NCI-H2107 (cell line): ENCODE data around the gene EDIL3.
"Not testable (repeated sequence)": the region's sequence is repeated elsewhere in the genome, so short reads cannot be mapped to it uniquely, and the experiment has no call there.

ENCODE experiments used
- DNase-seq: peaks from one replicate; lab custom pipeline; 2025; lab: John Stamatoyannopoulos, UW

The EDIL3 gene

DNA sequence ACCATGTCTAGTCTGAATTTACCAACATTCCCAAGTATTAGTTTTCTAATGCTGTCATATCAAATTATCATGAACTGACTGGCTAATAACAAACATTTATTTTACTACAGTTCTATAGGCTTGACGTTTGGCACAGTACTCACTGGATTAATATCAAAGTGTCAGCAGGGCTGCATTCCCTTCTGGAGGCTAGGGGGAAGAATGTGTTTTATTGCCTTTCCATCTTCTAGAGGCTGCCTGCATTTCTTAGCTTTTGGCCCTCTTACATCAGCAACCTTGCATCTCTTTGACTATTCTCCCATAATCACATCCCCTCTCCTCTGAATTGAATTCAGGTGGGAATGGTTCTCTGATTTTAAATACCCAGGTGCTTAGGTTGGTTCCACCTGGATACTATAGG is 84.7 kb downstream of the EDIL3 start:
- no peak for DNase-seq

DNA sequence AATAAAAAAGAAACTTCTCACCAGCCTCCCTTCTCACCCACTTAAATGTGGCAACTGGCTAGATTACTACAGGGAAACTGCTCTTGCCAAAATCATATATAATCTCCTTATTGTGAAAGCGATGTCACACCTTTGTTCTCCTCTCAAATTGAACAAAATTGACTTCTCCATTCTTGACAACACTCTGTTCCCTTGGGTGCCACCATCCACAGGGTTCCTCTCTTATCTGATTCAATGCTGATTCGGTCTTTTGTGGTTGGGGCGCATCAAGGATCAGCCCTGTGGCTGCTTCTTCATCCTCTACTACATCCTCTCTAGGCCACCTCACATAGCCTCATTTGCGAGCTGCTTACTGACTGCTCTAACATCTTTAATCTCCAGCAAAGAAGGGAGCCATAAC is 86.1 kb downstream of the EDIL3 start:
- no peak for DNase-seq

DNA sequence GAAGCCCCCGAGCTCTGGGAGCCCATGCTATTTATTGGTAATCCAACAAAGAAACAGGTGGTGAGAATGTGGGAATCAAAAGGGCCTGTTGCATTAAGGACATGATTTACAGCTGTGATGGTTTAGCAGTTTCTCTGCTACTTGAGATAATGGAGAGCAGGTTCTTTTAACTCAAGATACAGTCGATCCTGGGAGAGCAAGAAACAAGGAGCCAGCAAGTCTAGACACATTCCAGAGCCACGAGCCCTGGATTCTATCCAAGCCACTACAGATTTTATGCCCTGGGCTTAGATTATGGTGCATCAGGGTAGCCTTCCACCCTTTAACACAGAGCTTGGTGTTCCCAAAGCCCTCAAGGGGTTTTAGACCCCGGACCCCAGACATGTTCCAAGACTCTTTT is 87.0 kb downstream of the EDIL3 start:
- not testable (repeated sequence) for DNase-seq

GRCh38 chr5:84292788-84293653 is 91.7 kb downstream of the EDIL3 start:
- DNase-seq = no peak

DNA sequence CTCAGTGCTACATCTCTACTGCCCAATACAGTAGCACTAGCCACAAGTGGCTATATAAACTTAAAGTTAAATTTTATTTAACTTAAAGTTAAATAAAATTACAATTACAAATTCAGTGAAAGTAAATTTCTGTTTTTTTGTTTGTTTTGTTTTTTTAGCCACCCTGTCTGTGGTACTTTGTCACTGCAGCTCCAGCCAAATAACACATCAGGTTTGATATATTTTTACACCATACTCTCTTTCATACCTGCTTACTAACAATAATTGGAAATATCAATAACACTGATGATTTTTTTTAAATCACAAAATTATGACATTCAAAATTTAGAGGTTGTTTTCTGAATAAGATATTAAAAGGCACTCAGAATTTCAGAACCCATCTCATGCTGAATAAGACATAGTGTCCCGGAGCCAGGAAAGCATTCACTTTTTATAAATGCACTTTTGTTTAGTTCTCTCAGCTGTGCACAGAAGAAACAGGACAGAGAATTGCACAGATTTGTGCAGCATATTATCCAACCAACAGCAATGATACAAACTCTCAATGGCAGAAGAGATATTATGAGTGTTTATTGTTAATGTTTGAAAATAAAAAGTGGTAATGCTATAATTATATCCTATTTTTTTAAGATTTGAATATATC is 92.6 kb downstream of the EDIL3 start:
- no peak for DNase-seq

- DNase-seq = no peak
Observed at GRCh38 chr5:84290673-84291072, 94.0 kb downstream of the EDIL3 start.

DNA sequence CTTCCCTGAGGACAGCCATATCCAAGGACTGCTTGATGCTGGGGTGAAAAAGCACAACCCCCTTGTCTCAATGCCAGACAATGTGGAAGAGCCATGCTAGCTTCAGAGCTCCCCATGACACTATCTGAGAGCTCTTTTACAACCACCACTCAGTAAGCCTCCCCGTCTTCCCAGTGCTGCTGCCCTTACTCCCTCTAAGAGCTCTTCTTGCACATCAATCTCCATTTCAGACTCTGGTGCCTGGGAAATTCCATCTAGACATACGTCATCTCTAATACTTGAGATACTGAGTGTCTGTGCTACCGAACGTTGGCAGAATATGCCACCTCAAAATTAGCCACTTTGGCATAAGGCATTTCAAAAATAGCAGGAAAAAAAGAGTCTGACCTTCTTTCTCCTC is 94.5 kb downstream of the EDIL3 start:
- no peak for DNase-seq

DNA sequence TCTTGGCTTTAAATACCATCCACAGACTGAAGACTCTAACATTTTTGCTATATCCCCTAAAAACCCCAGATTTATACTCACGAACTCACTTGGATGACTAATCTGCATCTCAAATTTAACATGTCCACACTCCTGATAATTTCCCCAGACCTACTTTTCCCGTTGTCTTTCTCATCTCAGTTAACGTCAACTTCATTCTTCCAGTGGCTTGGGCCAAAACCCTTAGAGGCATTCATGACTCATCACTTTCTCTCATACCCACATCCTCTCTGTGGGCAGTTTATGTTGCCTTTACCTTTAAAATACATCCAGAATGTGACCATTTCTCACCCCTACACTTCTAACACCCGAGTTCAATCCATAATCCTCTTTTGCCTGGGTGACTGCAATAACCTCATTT is 96.7 kb downstream of the EDIL3 start:
- DNase-seq = no peak

DNA sequence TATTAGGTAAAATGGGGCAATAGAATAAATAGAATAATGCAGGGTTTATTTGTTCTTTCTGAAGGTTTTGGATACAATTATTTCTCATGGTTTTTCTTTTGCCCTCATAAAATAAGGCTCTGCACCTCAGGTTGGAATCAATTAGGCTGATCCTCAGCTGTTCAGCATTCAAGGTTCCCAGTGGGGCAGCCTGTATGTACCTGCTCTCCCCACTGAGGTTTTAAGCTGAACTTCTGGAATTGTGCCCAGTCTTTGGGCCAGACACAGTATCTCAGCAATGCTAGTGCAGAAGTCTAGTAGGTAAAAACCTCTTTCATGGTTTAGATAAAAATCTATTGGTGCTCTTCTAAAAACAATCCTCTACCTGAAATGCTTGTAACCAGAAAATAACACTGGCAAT is 98.0 kb downstream of the EDIL3 start:
- no peak for DNase-seq

- DNase-seq = no peak
Observed at GRCh38 chr5:84285641-84286637, 98.7 kb downstream of the EDIL3 start.

GRCh38 chr5:84281383-84281782 is 103.3 kb downstream of the EDIL3 start:
- DNase-seq = no peak

DNA sequence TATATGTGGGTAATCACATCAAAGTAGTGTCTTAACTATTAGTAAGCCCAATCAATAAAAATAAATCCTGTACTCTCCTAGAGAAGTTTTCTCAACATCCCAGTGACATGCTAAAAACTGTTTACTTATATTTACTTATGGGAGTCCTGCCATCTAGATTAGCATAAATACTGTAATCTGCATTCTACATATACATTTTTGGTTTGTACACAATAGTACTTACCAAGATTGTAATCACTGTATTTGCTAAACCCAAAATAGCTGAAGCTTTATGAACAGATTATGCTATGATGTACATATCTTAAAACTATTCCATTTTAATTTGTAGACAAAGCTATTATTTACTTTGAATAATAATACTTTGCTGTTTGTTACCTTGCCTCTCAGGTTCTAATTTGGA is 105.4 kb downstream of the EDIL3 start:
- DNase-seq = no peak

GRCh38 chr5:84275609-84276008 is 109.1 kb downstream of the EDIL3 start:
- DNase-seq = no peak

DNA sequence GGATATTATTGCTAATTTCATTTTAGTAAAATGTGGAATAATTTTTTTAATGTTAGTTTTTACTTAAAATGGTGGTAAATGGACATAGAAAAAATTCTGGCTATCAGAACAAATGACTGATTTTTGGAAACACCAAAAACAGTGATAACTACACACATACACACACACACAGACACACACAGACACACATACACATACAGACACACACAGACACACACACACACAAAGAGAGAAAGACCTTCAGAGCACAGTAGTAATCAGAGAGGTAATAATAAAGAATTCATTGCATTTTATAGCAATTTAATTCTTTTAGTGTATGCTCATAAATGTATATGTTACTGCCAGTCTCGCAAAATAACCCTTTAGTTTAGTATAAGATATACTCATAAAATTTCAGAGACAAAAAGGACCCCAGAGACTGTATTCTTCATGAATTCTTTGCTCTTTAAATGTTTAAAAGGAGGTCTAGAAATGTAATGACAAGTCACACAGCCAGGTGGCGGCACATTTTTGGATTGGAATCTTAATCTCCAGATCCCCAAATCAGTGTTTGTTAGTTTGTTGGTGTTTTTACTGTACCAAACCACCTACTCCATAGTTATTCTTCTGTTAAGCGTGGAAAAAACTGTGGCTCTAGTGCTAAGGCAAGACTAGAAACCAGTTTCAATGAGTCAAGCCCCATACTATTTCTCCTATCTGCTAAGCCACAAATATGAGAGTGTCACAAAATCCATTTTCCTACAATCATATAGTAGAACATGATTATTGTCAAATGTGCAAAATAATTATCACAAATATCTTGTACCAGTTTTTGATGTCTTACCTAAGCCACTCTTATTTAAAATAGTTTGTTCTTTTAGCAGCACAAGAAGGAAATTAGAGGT is 109.9 kb downstream of the EDIL3 start:
- no peak for DNase-seq

GRCh38 chr5:84273517-84273883 is 111.2 kb downstream of the EDIL3 start:
- no peak for DNase-seq

GRCh38 chr5:84272771-84273516 is 111.7 kb downstream of the EDIL3 start:
- no peak for DNase-seq

GRCh38 chr5:84265739-84266550 is 118.7 kb downstream of the EDIL3 start:
- DNase-seq = no peak

GRCh38 chr5:84265130-84265529 is 119.5 kb downstream of the EDIL3 start:
- no peak for DNase-seq

DNA sequence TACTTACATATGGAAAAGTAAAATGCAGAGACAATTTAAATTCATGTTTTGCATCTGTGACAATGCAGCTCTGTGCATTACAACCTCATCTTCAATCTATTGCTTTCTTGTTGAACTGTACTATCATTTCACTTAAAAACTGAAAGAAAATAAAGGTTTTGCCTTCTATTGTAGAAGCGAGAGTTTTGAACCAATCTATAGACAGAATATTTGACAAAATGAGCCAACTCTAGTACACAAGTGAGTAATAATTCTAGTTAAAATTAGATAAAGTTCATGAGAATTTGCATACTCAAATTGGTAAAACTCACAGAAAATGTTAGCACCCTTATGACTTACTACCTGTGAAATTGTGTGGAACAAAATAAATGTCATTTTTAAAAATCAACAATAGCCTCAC is 123.7 kb downstream of the EDIL3 start:
- DNase-seq = no peak

DNA sequence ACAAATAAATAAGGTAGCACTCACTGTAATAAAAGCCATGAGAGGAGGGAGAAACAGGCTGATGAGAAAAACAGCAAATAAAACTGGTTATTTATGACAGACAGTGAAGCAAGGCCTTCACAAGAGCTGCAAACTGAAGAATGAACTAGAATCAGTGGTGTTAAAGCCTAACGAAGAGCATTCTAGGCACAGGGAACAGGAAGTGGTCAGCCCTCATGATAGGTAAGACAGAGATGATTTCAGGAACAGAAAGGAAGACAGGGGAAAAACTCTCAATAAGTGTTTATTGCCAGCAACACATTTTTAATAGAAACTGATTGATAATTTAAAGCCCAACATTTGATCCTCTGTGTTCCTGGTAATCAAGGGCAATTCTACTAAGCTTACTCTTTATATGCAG is 124.5 kb downstream of the EDIL3 start:
- no peak for DNase-seq
